Measurements from ENCODE around the gene TNFRSF12A.

DNA sequence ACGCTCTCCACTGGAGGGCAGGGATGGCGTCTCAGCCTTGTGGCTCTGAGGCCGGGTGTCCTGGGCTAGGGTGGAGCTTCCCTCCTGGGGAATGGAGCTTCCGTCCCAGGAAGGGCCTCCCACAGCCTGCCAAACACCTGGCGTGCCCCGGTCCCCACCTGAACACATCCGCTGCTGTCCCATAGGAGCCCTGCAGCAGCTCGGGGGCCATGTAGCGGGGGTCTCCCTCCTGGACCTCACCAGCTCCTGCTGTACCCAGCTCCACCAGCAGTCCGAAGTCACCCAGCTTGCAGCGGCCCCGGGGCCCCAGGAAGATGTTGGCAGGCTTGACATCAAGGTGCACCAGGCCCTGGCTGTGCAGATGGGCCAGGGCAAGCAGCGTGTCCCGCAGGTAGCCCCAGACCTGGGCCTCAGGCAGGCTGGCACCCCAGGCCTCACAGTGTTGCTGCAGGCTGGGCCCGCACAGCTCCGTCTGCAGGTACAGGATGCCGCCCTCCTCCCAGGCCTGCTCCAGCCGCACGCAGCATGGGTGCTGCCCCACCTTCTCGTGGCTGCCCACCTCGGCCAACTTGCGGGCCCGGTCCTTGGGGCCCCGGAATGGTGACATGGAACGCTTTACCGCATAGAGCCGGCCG is 44.9 kb upstream of the TNFRSF12A start:
- TF ChIP-seq EP300 (IDR thresholded peaks at IDR 0.05), result no peak
- no peak for TF ChIP-seq POLR2AphosphoS5 (IDR thresholded peaks at IDR 0.05)
- TF ChIP-seq, protein P1, sequence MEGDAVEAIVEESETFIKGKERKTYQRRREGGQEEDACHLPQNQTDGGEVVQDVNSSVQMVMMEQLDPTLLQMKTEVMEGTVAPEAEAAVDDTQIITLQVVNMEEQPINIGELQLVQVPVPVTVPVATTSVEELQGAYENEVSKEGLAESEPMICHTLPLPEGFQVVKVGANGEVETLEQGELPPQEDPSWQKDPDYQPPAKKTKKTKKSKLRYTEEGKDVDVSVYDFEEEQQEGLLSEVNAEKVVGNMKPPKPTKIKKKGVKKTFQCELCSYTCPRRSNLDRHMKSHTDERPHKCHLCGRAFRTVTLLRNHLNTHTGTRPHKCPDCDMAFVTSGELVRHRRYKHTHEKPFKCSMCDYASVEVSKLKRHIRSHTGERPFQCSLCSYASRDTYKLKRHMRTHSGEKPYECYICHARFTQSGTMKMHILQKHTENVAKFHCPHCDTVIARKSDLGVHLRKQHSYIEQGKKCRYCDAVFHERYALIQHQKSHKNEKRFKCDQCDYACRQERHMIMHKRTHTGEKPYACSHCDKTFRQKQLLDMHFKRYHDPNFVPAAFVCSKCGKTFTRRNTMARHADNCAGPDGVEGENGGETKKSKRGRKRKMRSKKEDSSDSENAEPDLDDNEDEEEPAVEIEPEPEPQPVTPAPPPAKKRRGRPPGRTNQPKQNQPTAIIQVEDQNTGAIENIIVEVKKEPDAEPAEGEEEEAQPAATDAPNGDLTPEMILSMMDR (IDR thresholded peaks at IDR 0.05), result no peak
- TF ChIP-seq POLR2A (IDR thresholded peaks at IDR 0.05), result no peak
